ENCODE data around the gene CDH23.

- TF ChIP-seq CTCF (IDR thresholded peaks at IDR 0.05) (no peak), POLR2A (IDR thresholded peaks at IDR 0.05) (no peak), POLR2AphosphoS5 (IDR thresholded peaks at IDR 0.05) (no peak)
These were observed 147.0 kb downstream of the CDH23 start for GRCh38 chr10:71543608-71544170.

All from upper lobe of left lung (tissue), 4 donors.